EH (cell line): ENCODE results near the gene SUGCT.
"Not testable (repeated sequence)": the region's sequence is repeated elsewhere in the genome, so short reads cannot be mapped to it uniquely, and the experiment has no call there.

Experiments used
- DNase-seq: peaks from one replicate; pipeline ENCODE4 v3.0.0-alpha.2; 2015; ENCODE audit warnings: low read depth

SUGCT gene

DNA sequence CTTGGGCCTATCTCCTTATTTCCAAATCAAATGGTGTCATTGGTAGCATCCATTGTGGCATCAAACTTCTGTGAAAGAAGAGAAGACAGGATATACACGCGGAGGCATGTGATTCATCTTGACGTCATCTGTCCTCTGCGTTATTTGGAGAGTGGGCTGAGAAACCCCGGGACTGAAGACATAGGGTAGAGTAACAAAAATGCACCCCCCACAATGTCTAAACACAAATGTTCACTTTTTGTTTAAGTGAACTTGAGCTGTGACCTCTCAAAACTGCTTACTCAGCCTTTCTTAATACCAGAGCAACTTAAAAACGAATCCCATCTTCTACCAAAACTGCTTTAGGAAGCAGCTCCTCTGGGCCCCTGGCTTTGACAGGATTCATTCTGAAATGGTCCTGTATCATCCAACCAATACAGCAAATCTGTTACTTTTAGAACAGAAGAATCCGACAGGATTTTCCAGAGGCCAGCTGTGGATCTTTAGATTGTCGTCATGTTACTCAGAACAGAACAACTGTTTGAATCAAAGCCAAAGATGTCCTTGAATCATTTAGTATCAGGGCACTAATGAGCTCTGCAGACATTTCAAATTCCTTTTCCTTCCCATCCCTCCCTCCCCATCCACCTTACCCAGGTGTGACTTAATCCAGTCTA is 438.1 kb downstream of the SUGCT start:
- DNase-seq, result peak; percentile 58

DNA sequence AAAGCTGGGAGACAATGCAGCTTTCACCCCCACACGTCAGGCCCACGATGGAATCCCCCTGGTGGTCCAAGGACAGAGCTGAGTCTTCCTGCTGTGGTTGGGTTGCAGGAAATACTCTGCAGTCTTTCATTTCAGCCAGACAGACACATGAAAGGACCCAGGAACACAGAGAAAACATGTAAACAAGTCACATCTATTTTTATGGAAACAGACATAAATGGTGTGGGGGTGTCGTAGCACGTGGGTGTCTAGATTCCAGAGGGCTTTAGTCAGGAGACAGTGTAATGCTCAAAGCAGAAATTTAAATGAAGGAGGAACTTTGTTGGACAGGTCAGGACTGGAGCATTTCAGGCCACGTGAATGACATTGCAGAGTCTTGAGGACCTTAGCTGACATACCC is 444.6 kb downstream of the SUGCT start:
- peak; percentile 74 for DNase-seq

DNA sequence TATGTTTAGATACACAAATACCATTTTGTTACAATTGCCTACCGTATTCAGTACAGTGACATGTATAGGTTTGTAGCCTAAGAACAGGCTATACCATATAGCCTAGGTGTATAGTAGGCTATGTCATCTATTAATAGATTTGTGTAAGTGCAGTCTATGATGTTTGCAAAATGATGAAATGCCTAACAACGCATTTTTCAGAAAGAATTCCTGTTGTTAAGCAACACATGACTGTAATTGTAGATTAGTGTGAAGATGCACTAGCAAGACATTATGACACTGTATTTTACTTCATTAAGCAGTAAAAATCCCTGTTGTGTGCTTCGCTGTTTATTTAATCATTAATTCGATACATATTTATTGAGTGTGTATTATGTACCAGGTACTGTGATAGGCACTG is 446.0 kb downstream of the SUGCT start:
- peak; percentile 20 for DNase-seq

- DNase-seq, result no peak
Observed at GRCh38 chr7:40582539-40582938, 447.7 kb downstream of the SUGCT start.

GRCh38 chr7:40583667-40584444 is 449.1 kb downstream of the SUGCT start:
- DNase-seq, result peak; percentile 63

DNA sequence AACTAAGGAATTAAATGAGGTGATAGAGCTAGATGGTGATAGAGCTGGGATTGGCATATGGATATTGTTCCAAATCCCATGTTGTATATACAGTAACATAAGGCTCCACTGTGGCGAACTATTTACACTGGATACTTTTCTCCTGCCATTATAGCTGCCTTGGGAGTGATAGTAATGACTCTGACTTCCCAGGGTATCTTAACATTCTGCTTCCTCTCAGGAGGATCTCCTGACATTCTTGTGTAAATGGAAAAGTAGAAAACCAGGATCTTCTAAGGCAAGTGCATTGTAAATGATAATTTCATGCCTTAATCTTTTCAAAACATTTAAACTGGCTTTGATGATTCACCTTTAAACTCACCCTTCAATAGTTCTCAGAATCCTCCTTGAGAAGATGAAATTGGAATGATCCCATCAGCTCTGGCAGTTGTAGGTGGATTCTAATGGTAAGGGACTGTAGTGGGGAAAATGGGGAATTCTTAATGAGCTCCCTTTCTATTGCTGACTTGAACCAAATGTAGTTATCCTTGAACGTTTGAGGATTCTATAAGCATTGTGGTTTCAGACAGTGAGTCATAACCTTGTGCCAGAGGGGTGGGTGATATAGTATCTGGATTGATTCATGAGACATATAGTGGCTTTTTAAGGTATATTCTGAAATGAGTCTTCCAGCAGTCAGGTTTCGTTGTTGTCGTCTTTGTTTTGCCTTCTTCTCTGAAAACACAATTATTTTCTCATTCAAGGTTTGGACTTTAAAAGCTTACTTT is 450.0 kb downstream of the SUGCT start:
- DNase-seq, result peak; percentile 48

GRCh38 chr7:40586197-40586596 is 451.4 kb downstream of the SUGCT start:
- peak; percentile 88 for DNase-seq

- no peak for DNase-seq
Observed at GRCh38 chr7:40587419-40587818, 452.6 kb downstream of the SUGCT start.

- DNase-seq, result peak; percentile 44
Observed at GRCh38 chr7:40595129-40595528, 460.3 kb downstream of the SUGCT start.

DNA sequence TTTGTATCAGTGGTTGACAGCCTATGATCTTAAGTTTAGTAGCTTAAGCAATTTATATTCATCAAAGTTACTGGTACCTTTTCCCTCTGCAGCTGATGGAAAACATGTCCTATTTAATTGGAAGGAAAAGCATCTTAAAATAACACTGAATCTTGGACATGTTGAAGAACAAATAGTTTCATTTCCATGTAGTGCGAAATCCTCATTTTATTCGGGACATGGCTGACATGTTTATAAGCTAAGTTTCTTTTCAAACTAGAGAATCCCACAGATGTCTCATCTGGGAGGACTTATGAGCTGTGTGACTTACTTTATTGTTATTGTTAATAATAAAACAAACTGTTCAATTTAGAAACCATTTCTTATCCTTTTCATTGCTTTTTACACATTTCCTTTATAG is 461.0 kb downstream of the SUGCT start:
- no peak for DNase-seq

DNA sequence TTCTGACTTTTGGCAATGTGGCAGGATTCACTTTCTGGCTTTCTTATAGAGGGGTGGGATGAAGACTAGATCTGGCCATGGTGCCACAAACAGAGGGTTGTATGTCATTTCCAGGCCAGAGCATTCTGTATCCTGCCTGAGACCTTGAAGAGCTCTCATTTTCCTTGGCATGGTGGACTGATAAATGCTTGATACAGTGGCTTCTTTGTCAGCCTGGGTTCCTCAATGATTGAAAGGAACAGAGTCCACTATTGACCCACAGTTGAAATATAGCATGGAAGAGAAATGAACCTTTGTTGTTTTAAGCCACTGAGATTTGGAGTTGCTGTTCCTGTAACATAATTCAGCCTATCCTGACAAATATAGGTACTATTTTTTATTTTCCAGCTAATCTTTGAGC is 462.7 kb downstream of the SUGCT start:
- no peak for DNase-seq

DNA sequence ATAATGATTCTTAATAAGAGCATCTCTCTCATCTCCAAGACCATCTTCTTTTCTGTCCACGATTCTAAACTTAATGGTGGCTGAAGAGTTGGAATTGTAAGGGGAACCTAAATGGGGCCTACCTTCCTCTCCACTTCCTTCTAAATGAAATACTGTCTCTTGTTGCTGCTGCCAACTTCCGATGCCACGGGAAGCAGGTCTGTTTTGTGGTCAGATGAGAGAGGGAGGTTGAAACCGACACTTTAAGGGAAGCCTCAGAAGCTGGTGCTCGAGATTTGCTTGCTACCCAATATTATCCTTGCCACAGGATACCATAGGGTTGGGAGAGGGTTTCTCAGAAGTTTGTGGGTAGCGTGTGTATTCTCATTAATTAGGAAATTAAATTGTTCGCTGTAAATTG is 464.1 kb downstream of the SUGCT start:
- DNase-seq, result no peak

DNA sequence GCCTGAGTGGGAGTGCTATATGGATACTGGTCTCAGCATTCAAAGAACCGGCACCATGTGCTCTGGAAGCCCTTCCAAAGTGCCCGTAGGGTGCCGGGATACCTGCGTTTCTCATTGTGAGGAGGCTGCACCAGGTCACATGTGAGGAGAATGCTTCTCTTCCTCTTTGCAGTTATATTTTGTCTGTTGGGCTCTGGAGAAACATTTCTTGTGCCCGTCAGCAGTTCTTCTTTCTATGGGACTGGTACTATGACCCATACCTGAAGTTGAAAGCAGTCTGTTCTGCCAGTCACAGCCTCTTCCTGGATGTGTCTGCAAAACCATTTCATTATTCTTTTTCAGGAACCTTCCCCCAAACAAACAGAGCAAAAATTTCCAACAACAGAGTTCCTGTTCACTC is 465.0 kb downstream of the SUGCT start:
- no peak for DNase-seq

DNA sequence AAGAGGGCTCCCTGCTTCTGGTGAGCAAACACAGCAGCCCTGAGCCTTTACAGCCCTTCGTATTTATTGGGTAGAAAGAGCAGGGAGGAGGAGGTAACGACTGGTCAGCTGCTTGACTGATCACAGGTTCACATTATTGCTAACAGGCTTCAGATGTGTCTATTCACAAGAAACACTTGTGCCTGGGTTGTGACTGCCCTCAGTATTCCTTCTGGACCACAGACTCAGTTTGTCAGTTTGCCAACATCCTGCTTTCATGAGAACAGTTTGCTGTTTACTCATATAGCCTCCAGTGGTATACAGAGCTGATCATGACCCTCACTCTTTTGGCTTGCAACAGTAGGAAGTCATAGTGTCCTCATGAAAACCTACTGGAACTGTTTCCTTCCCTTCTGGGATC is 467.5 kb downstream of the SUGCT start:
- not testable (repeated sequence) for DNase-seq

DNA sequence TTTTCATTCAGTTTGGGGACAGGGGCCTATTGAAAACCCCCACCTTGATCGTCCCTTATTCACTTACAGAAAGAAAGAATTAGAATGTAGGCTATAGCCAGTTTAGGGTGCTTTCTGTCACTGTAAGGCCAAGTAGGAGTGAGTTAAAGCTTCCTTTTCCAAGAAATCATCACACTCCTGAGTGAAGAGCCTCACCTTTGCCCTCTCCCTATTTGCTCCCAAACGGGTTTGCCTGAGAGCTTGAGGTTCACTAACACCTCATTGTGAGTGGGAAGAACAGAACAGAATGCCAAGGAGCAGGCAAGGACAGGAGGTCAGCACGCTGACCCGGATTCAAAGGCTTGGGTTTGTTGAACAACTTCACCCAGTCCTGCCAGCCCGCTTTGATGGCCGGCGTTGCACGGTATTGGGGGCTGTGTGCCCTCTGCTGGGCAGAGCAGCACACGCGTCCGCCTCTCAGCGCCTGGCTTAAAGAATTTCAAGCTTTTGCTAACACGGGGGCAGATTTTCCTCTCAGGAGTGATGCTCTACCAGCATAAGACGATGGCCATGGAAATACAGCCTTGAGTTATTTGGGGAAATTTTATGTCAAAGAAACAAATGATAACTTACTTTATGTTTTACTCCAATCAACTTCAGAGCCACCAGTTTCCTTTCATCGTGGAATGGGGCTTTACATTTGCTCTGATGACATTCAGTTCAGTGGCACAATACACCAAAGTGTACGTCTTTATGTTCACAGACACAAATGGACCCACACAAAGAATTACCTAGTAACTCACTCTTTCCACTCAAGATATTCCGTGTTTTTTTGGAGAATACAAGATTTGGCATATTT is 470.0 kb downstream of the SUGCT start:
- DNase-seq, result peak; percentile 48

GRCh38 chr7:40608321-40609075 is 473.7 kb downstream of the SUGCT start:
- peak; percentile 71 for DNase-seq

- DNase-seq, result no peak
Observed at GRCh38 chr7:40610461-40610860, 475.7 kb downstream of the SUGCT start.

DNA sequence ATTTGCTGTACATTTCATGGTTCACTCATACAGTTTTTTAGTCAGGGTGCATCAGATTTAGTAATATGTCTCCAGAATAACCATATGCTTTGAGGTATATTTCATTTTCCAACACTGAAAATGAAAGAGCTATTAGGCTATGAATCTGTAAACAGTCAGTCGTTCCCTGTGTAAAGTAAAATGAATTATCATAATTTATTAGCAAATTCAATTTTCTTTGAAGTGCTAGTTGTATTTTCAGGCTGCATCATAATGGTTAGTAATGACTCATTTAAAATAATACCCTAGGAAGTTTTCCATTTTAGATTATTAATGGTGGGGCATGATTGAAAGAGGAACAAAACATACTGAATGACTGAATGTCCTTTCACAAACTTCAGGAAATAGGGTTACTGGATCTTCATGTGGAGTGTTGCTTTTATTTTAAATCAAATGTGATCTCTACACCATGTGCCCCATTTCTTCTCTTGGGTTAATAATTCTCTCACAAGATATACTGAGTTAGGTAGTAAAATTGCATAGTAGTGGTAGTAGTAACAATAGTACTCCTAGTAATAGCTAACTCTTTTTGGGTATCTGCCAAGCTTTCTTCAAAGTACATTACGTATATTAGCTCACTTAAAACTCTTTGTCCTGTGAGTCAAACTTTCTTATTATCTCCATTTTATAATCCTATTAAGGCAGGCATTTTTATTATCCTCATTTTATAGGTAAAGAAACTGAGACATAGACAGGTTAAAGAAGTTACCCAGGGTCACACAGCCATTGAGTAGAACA is 476.5 kb downstream of the SUGCT start:
- DNase-seq, result no peak

DNA sequence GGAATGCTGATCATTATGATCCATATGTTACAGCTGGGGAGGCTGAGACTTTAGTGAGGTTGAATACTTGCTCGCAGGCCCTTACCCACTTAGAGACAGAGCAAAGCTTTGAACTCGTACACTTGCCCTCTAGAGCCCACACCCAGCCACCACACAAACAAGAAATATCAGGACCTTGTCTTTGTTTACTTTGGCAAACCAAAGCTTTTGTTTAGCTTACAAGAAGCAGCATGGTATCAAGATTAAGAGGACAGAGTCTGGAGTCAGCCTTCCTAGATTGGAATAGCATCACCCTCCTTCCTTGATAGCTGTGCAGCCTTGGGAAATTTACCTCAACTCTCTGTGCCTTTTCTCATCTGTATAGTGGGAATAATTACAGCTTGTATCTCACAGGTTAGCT is 477.5 kb downstream of the SUGCT start:
- DNase-seq, result no peak

- DNase-seq, result no peak
Observed at GRCh38 chr7:40619647-40620046, 484.8 kb downstream of the SUGCT start.

- DNase-seq, result no peak
Observed at GRCh38 chr7:40621592-40621998, 486.8 kb downstream of the SUGCT start.
